ENCODE measurements around the gene AXIN2. TPM values are rescaled to one million over a fixed set of nuclear protein-coding genes. Genes with fewer than 3 reads are reported as not detected.
A peak's percentile ranks its signal among the peaks of the same experiment; 100 is the strongest.

The AXIN2 gene
- total RNA-seq, 4 donors from 2014 or later, result 17.6 to 87.6 (median 23.8) TPM

GRCh38 chr17:65547253-65547670 lies 14.2 kb downstream of the AXIN2 start:
- TF ChIP-seq, protein P1, sequence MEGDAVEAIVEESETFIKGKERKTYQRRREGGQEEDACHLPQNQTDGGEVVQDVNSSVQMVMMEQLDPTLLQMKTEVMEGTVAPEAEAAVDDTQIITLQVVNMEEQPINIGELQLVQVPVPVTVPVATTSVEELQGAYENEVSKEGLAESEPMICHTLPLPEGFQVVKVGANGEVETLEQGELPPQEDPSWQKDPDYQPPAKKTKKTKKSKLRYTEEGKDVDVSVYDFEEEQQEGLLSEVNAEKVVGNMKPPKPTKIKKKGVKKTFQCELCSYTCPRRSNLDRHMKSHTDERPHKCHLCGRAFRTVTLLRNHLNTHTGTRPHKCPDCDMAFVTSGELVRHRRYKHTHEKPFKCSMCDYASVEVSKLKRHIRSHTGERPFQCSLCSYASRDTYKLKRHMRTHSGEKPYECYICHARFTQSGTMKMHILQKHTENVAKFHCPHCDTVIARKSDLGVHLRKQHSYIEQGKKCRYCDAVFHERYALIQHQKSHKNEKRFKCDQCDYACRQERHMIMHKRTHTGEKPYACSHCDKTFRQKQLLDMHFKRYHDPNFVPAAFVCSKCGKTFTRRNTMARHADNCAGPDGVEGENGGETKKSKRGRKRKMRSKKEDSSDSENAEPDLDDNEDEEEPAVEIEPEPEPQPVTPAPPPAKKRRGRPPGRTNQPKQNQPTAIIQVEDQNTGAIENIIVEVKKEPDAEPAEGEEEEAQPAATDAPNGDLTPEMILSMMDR (IDR thresholded peaks at IDR 0.05), result no peak
- TF ChIP-seq POLR2A (IDR thresholded peaks at IDR 0.05) (no peak), POLR2AphosphoS5 (IDR thresholded peaks at IDR 0.05) (peak; percentile 24 to 65 (median 57))
- Histone ChIP-seq H3K9me3 (no peaks in the 10 kb centered on the region), H3K36me3 (no peaks in the 10 kb centered on the region), H3K27me3 (no peaks in the 10 kb centered on the region), H3K4me1 (peaks cover 27 to 52% (median 41%) of the 10 kb centered on the region in 4 donors), H3K4me3 (no peak overlapping the region), H3K27ac (peak overlapping the region; percentile 78 to 86 (median 80))
- 33 to 43% methylated on average over 2 to 5 of the region's 5 CpGs for WGBS, 2 donors (ENCODE audit: low coverage in 1 of 2)
- peak; percentile 90 for DNase-seq
- intact Hi-C loops (cut with DNase I; ENCODE audit: low total_unique reads) (no loop called here), in situ Hi-C loops (cut with MboI; ENCODE audit: low pct_ligation_motif_present in 1 of 4, low pct_unique_long_range_greater_than_20kb in 1 of 4, low sequenced_read_pairs in 3 of 4) (no loop called here)

DNA sequence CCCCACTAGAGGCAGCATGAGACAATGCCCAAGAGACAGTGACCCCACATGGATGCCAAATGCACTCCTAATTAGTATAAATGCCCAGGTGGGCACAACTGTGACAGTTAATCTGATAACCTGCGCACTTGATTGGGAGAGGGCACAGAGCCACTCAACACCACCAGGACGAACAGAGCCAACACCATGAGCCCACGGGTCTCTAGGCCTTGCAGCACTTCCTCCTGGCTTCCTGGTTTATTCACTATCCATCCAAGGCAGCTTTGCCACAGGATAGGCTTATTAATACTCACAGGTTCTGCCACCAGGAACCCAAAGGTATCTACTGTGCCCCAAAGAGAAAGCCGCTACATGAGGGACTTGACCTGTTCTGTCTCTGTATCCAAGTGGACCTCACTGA lies 14.9 kb downstream of the AXIN2 start:
- H3K36me3 ChIP-seq, result no peaks in the 10 kb centered on the region
- WGBS, 2 donors (ENCODE audit: low coverage in 1 of 2), result 73% methylated on average over 4 of the region's 4 CpGs; no CpG with 5 or more reads in 1 of the 2 donors
- peak overlapping the region; percentile 78 to 86 (median 80) for H3K27ac ChIP-seq
- in situ Hi-C loops (cut with MboI; ENCODE audit: low pct_ligation_motif_present in 1 of 4, low pct_unique_long_range_greater_than_20kb in 1 of 4, low sequenced_read_pairs in 3 of 4), result no loop called here
- H3K27me3 ChIP-seq, result no peaks in the 10 kb centered on the region
- H3K9me3 ChIP-seq, result no peaks in the 10 kb centered on the region
- no peak for DNase-seq
- no peak overlapping the region for H3K4me3 ChIP-seq
- H3K4me1 ChIP-seq, result peaks cover 25 to 52% (median 38%) of the 10 kb centered on the region in 4 donors
- TF ChIP-seq, protein P1 (IDR thresholded peaks at IDR 0.05), result no peak
- TF ChIP-seq POLR2A (IDR thresholded peaks at IDR 0.05) (no peak), POLR2AphosphoS5 (IDR thresholded peaks at IDR 0.05) (no peak), EP300 (IDR thresholded peaks at IDR 0.05; ENCODE audit: low read depth) (no peak)
- intact Hi-C loops (cut with DNase I; ENCODE audit: low total_unique reads), result no loop called here

GRCh38 chr17:65545705-65546523 lies 15.5 kb downstream of the AXIN2 start:
- no peaks in the 10 kb centered on the region for H3K27me3 ChIP-seq
- intact Hi-C loops (cut with DNase I; ENCODE audit: low total_unique reads), result no loop called here
- peaks cover 20 to 52% (median 37%) of the 10 kb centered on the region in 4 donors for H3K4me1 ChIP-seq
- TF ChIP-seq, protein P1 (IDR thresholded peaks at IDR 0.05), result no peak
- TF ChIP-seq POLR2A (IDR thresholded peaks at IDR 0.05), result no peak
- no peak for DNase-seq
- H3K36me3 ChIP-seq, result no peaks in the 10 kb centered on the region
- peak overlapping the region; percentile 78 to 86 (median 80) for H3K27ac ChIP-seq
- no peak overlapping the region for H3K4me3 ChIP-seq
- 60 to 63% methylated on average over 2 to 15 of the region's 17 CpGs for WGBS, 2 donors (ENCODE audit: low coverage in 1 of 2)
- in situ Hi-C loops (cut with MboI; ENCODE audit: low pct_ligation_motif_present in 1 of 4, low pct_unique_long_range_greater_than_20kb in 1 of 4, low sequenced_read_pairs in 3 of 4), result no loop called here
- H3K9me3 ChIP-seq, result no peaks in the 10 kb centered on the region

GRCh38 chr17:65544672-65545071 lies 16.8 kb downstream of the AXIN2 start:
- in situ Hi-C loops (cut with MboI; ENCODE audit: low pct_ligation_motif_present in 1 of 4, low pct_unique_long_range_greater_than_20kb in 1 of 4, low sequenced_read_pairs in 3 of 4), result no loop called here
- WGBS, 2 donors (ENCODE audit: low coverage in 1 of 2), result 64 to 73% methylated on average over 4 to 11 of the region's 11 CpGs
- H3K4me1 ChIP-seq, result peaks cover 20 to 52% (median 32%) of the 10 kb centered on the region in 4 donors
- DNase-seq, result no peak
- no peak for TF ChIP-seq POLR2A (IDR thresholded peaks at IDR 0.05)
- no peak for TF ChIP-seq EP300 (IDR thresholded peaks at IDR 0.05; ENCODE audit: low read depth)
- TF ChIP-seq POLR2AphosphoS5 (IDR thresholded peaks at IDR 0.05), result no peak
- TF ChIP-seq, protein P1 (IDR thresholded peaks at IDR 0.05), result no peak
- no peaks in the 10 kb centered on the region for H3K9me3 ChIP-seq
- H3K4me3 ChIP-seq, result no peak overlapping the region
- no peak overlapping the region for H3K27ac ChIP-seq
- peaks cover 0 to 7% (median 0%) of the 10 kb centered on the region in 4 donors for H3K36me3 ChIP-seq
- intact Hi-C loops (cut with DNase I; ENCODE audit: low total_unique reads), result no loop called here
- no peaks in the 10 kb centered on the region for H3K27me3 ChIP-seq
